ENCODE results near the gene TUBGCP2. TPM values are rescaled to one million over a fixed set of nuclear protein-coding genes. Genes with fewer than 3 reads are reported as not detected.

TUBGCP2 gene
- total and polyA plus RNA-seq, 2 of the 13 experiments (the other 11 are each of a cell fraction or from before 2014, with no cell fraction given) = 21.3 to 34.5 TPM

DNA sequence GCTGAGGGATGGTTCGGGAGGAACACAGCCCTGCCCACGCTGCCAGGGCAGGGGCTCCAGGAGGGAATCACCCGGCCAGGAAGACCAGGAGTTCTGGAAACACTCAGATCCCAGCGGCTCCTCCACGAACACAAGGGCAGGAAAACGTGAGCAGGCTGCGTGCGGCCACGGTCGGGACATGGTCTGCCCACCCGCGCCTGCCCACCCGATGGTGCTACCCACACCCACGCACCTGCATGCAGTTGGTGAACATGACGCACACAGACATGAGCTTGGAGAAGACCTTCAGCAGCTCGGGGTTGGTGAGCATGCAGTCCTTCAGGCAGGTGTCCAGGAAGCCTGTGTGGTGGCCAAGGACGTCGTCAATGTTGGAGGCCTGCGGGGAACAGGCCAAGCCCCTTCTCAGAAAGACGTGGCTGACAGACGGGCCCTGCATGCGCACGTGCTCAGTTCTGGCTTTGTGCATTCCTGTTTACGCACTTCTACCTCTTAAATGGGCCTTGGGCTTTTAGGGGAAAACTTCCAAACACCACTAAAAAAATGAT, 25.8 kb downstream of the TUBGCP2 start:
- peaks cover 4% of the 10 kb centered on the region; the same call in 1 of the 2 replicates for H4K20me1 ChIP-seq (ENCODE audit: insufficient read depth, low read length)
- no peak overlapping the region for H3K4me2 ChIP-seq (ENCODE audit: low read depth, low read length)
- no peak overlapping the region for H2AFZ ChIP-seq (ENCODE audit: low read length)
- WGBS (ENCODE audit: low lambda C conversion rate) = 97% methylated on average over 22 of the region's 24 CpGs
- in situ Hi-C loops (cut with HindIII; ENCODE audit: extremely low pct_ligation_motif_present, low pct_unique_long_range_greater_than_20kb) (no loop called here), intact Hi-C loops (cut with micrococcal nuclease; ENCODE audit: unreplicated experiment) (no loop called here)
- POLR2A ChIA-PET = no interaction called here
- H3K27ac ChIP-seq (ENCODE audit: extremely low read length, insufficient read depth, low read length) = no peak overlapping the region
- CTCF ChIA-PET (ENCODE audit: low intra/inter-chr PET ratio, low total read pairs) = no interaction called here
- peaks cover 14% of the 10 kb centered on the region for H3K4me1 ChIP-seq (ENCODE audit: insufficient read depth, low read length)
- no peak for FAIRE-seq
- ATAC-seq = no peak
- BruUV-seq (replicated peaks) = no TSS peak
- H3K27me3 ChIP-seq (ENCODE audit: control insufficient read depth in 1 of 2, insufficient read depth in 2 of 2, low read length in 2 of 2) = no peaks in the 10 kb centered on the region; a peak in 1 of 5 replicates
- H3K4me3 ChIP-seq (replicated peaks in 1 of 3; ENCODE audit: insufficient read depth in 1 of 3, low read depth in 2 of 3, low read length in 3 of 3) = no peak overlapping the region
- H3K79me2 ChIP-seq (ENCODE audit: insufficient read depth, low read length) = no peaks in the 10 kb centered on the region
- H3K9me3 ChIP-seq (ENCODE audit: low read length) = no peaks in the 10 kb centered on the region
- no peak for TF ChIP-seq ZNF720 (CRISPR knock-in tag; IDR thresholded peaks at IDR 0.05)
- TF ChIP-seq SNAPC2 (CRISPR knock-in tag; IDR thresholded peaks at IDR 0.05) = no peak
- TF ChIP-seq, protein P1, sequence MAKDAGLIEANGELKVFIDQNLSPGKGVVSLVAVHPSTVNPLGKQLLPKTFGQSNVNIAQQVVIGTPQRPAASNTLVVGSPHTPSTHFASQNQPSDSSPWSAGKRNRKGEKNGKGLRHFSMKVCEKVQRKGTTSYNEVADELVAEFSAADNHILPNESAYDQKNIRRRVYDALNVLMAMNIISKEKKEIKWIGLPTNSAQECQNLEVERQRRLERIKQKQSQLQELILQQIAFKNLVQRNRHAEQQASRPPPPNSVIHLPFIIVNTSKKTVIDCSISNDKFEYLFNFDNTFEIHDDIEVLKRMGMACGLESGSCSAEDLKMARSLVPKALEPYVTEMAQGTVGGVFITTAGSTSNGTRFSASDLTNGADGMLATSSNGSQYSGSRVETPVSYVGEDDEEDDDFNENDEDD (CRISPR knock-in tag; IDR thresholded peaks at IDR 0.05; ENCODE audit: borderline replicate concordance) = no peak
- no peak for TF ChIP-seq ZNF773 (CRISPR knock-in tag; IDR thresholded peaks at IDR 0.05; ENCODE audit: borderline replicate concordance)
- TF ChIP-seq FOXK1 (CRISPR knock-in tag; IDR thresholded peaks at IDR 0.05; ENCODE audit: borderline replicate concordance, low read depth) = no peak
- TF ChIP-seq ZNF225 (CRISPR knock-in tag; IDR thresholded peaks at IDR 0.05) = no peak
- no peak for TF ChIP-seq IKZF4 (CRISPR knock-in tag; IDR thresholded peaks at IDR 0.05; ENCODE audit: borderline replicate concordance, low read depth, not compliant biosample characterization)
- TF ChIP-seq, protein P2, sequence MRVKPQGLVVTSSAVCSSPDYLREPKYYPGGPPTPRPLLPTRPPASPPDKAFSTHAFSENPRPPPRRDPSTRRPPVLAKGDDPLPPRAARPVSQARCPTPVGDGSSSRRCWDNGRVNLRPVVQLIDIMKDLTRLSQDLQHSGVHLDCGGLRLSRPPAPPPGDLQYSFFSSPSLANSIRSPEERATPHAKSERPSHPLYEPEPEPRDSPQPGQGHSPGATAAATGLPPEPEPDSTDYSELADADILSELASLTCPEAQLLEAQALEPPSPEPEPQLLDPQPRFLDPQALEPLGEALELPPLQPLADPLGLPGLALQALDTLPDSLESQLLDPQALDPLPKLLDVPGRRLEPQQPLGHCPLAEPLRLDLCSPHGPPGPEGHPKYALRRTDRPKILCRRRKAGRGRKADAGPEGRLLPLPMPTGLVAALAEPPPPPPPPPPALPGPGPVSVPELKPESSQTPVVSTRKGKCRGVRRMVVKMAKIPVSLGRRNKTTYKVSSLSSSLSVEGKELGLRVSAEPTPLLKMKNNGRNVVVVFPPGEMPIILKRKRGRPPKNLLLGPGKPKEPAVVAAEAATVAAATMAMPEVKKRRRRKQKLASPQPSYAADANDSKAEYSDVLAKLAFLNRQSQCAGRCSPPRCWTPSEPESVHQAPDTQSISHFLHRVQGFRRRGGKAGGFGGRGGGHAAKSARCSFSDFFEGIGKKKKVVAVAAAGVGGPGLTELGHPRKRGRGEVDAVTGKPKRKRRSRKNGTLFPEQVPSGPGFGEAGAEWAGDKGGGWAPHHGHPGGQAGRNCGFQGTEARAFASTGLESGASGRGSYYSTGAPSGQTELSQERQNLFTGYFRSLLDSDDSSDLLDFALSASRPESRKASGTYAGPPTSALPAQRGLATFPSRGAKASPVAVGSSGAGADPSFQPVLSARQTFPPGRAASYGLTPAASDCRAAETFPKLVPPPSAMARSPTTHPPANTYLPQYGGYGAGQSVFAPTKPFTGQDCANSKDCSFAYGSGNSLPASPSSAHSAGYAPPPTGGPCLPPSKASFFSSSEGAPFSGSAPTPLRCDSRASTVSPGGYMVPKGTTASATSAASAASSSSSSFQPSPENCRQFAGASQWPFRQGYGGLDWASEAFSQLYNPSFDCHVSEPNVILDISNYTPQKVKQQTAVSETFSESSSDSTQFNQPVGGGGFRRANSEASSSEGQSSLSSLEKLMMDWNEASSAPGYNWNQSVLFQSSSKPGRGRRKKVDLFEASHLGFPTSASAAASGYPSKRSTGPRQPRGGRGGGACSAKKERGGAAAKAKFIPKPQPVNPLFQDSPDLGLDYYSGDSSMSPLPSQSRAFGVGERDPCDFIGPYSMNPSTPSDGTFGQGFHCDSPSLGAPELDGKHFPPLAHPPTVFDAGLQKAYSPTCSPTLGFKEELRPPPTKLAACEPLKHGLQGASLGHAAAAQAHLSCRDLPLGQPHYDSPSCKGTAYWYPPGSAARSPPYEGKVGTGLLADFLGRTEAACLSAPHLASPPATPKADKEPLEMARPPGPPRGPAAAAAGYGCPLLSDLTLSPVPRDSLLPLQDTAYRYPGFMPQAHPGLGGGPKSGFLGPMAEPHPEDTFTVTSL (CRISPR knock-in tag; IDR thresholded peaks at IDR 0.05; ENCODE audit: borderline replicate concordance) = no peak
- TF ChIP-seq RCOR2 (CRISPR knock-in tag; IDR thresholded peaks at IDR 0.05) = no peak
- no peak for TF ChIP-seq KLF6 (CRISPR knock-in tag; IDR thresholded peaks at IDR 0.05)
- TF ChIP-seq HOXA9 (CRISPR knock-in tag; IDR thresholded peaks at IDR 0.05; ENCODE audit: borderline replicate concordance) = no peak
- TF ChIP-seq, protein P3, sequence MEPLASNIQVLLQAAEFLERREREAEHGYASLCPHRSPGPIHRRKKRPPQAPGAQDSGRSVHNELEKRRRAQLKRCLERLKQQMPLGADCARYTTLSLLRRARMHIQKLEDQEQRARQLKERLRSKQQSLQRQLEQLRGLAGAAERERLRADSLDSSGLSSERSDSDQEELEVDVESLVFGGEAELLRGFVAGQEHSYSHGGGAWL (CRISPR knock-in tag; IDR thresholded peaks at IDR 0.05) = no peak
- no peak for TF ChIP-seq ZNF432 (CRISPR knock-in tag; IDR thresholded peaks at IDR 0.05; ENCODE audit: borderline replicate concordance)
- TF ChIP-seq MIER2 (CRISPR knock-in tag; IDR thresholded peaks at IDR 0.05) = no peak
- TF ChIP-seq JUN (CRISPR knock-in tag; IDR thresholded peaks at IDR 0.05) = no peak
- TF ChIP-seq CREB1 (IDR thresholded peaks at IDR 0.05) = no peak
- no peak for TF ChIP-seq CREB1 (CRISPR knock-in tag; IDR thresholded peaks at IDR 0.05)
- H3K36me3 ChIP-seq (replicated peaks in 1 of 2; ENCODE audit: control insufficient read depth in 1 of 2, insufficient read depth in 2 of 2, low read length in 2 of 2) = peaks cover 25 to 57% of the 10 kb centered on the region in 2 experiments; a peak in 4 of 5 replicates
- DNase-seq (ENCODE audit: low spot score) = no peak
- no peak overlapping the region for H3K9ac ChIP-seq (ENCODE audit: insufficient read depth, low read depth, low read length)
